ENCODE measurements around the gene ZNF674.

DNA sequence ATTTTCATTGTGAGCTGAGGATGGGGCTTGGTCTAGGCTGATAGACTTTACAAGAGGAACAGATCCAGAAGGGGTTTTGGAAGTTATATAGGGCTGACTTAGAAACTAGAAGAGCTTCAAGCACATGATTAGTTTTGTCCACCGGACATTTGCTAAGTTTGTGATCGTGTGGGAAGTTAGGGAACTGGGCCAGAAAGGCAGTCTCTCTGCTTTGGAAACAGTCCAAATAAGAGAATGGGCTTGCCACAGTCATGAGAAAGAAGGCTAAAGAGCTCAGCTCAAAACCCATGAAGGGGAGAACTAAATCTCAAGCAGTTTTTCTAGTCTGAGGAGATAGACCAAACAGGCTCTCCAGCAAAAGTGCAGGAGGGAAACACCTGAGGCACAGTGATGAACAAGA, 67.8 kb downstream of the ZNF674 start:
- TF ChIP-seq EZH2 (IDR thresholded peaks at IDR 0.05; ENCODE audit: low read length, missing control alignments) = no peak
- TF ChIP-seq, protein P1, sequence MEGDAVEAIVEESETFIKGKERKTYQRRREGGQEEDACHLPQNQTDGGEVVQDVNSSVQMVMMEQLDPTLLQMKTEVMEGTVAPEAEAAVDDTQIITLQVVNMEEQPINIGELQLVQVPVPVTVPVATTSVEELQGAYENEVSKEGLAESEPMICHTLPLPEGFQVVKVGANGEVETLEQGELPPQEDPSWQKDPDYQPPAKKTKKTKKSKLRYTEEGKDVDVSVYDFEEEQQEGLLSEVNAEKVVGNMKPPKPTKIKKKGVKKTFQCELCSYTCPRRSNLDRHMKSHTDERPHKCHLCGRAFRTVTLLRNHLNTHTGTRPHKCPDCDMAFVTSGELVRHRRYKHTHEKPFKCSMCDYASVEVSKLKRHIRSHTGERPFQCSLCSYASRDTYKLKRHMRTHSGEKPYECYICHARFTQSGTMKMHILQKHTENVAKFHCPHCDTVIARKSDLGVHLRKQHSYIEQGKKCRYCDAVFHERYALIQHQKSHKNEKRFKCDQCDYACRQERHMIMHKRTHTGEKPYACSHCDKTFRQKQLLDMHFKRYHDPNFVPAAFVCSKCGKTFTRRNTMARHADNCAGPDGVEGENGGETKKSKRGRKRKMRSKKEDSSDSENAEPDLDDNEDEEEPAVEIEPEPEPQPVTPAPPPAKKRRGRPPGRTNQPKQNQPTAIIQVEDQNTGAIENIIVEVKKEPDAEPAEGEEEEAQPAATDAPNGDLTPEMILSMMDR (conservative IDR thresholded peaks at IDR 0.05 in 1 of 2, IDR thresholded peaks at IDR 0.05 in 1 of 2; ENCODE audit: low read depth in 1 of 2, low read length in 2 of 2) = no peak

All from fibroblast of lung (primary cell).